Dermis microvascular lymphatic vessel endothelial cell (primary cell): Measurements from ENCODE around the gene GMPR2. TPM values are rescaled to one million over a fixed set of nuclear protein-coding genes. Genes with fewer than 3 reads are reported as not detected.

Source experiments
- DNase-seq, 2 donors: peaks; one replicate each; pipeline versions ENCODE4 v3.0.0 to v3.0.0-alpha.2; 2010; ENCODE audit warnings: low read depth in 2 of 2
- total RNA-seq: library from RNA; depleted of rRNA; stranded (reverse); fragments of >200 nt; gene quantifications from 2 replicates; pipeline ENCODE4 v1.2.1, GENCODE V29; 2014

GMPR2 gene
- total RNA-seq, 1 donor from 2014 or later, result 81.9 TPM

- DNase-seq, result peak in 1 of 2 donors; percentile 14
Measured at GRCh38 chr14:24251880-24252288, 19.2 kb downstream of the GMPR2 start.

DNA sequence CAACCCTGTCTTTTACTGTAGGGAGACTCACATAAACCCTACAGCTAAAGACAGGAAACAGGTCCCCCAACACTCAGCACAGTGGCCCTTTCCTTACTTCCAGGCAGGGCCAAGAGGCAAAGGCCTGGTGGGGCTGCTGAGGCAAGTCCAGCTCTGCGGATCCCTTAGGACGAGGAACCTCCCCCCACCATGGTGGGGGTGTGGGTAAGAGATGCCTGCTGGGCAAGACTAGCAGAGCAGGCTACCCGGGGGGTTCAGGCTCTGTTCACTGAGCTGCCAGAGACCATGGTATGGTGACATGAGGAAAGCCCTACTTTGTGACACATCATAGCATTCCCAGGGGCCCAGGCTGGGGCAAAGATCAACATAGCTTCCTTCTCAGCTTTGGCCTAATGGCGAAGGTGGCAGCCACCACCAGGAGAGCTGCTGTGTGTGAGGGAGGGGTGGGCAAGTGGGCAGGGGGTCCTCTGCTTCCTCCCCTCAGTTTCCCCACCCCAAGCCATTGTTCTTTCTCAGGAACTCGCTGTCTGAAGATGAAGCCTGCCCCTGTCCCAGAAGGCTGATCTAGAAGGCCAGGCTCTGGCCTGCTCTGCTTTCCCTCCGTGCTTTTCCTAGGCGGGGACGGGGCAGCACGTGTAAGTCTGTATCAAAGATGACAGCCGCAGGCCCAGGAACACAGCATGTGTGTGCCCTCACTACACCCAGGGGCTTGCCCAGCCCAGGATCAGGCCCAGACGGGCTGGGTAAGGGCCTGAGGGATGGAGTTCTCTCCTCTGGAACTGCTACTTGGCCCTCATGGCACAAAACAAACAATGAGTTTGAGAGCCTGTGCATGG is 19.8 kb downstream of the GMPR2 start:
- DNase-seq, result no peak

DNA sequence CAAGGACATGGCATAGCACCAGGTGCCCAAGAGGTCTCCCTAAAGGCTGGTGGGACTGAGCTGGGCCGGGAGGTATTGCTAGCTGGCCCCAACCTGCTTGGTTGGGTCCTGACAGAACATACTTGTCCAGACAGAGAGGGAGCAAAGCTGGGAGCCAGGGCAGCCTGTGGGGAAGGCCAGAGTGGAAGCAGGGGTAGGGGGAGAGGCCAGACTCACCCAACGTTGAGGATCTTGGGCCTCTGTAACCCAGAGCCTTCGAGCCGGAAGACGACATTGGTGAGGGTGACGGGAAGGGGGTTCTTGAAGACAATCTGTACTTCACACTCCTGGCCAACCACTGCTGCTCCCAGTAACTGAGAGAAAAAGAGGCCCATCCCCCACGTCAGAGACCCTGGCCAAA is 21.2 kb downstream of the GMPR2 start:
- no peak for DNase-seq

DNA sequence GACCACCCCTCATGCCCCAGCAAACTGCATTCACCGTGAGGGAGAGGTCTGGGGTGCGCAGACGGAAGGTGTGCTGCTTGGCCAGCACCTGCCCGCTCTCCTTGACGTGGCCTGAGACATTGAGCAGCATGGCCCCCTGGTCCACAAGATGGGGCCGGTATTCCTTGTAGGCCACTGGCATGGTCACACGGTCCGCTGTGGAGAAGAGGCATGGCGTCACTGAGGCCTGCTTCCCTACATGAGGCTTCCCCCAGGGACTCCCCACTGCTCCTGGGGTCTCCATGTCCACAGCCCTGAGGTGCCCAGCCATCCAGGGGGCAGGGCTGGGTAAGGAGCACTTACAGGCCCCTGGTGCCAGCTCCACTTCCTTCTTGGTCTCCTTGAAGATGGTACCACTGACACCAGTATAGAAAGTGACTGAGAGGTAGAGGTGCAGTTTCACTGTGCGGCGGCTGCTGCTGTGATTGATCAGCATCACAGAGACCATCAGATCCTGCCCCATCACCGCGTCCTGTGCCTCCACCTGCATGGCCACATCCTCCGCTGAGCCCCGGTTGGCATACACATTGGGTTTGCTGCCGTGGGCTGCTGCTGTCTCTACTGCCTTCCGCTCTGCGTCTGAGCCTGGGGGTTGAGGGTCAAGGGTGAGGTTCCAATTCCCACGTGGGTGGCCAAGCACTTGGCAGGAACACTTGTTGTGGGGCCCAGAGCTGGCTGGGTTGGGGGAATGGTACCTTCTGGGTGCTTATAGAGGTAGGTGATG is 22.1 kb downstream of the GMPR2 start:
- no peak for DNase-seq

- DNase-seq, result no peak
Measured at GRCh38 chr14:24255438-24255837, 22.7 kb downstream of the GMPR2 start.

- DNase-seq, result no peak
Measured at GRCh38 chr14:24255931-24256711, 23.4 kb downstream of the GMPR2 start.

DNA sequence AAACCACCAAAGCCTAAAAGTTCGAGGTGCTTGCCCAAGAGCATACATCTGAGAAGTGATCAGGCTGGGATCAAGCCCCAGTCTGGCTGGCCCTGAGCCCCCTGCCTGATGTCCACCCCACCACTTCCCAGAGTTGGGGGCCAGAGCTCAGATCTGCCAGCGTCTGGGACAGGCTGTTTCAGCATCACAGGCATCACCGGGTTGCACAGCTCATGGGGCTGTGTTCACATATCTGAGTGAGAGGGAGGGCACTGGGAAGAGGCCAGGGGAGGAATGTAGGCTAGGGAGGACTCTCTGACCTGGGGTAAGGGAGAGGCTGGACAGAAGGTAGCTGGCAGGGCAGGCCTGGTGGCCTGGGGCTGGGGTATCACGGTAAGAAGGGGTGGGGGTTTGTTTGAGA is 24.2 kb downstream of the GMPR2 start:
- DNase-seq, result no peak

DNA sequence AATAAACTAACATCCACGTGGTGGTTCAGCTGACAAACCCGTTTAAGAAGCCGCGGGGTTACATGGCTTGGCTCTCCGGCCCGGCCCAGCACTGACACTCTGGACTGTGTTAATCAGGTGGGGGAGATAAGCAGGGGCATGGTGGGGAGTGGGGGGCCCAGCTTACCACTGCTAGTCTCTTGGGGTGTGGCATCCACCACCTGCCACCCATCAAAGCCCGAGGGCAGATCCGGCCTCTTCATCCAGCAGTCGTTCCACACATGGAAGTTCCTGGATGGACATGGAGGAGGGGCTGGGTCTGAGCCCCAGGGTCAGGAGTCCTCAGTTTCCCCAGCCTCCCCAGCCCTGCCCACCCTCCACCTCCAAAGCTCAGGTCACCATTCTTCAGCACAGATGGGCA is 25.4 kb downstream of the GMPR2 start:
- no peak for DNase-seq

GRCh38 chr14:24258548-24259265 is 26.0 kb downstream of the GMPR2 start:
- no peak for DNase-seq

- DNase-seq, result no peak
Measured at GRCh38 chr14:24259282-24260025, 26.7 kb downstream of the GMPR2 start.

DNA sequence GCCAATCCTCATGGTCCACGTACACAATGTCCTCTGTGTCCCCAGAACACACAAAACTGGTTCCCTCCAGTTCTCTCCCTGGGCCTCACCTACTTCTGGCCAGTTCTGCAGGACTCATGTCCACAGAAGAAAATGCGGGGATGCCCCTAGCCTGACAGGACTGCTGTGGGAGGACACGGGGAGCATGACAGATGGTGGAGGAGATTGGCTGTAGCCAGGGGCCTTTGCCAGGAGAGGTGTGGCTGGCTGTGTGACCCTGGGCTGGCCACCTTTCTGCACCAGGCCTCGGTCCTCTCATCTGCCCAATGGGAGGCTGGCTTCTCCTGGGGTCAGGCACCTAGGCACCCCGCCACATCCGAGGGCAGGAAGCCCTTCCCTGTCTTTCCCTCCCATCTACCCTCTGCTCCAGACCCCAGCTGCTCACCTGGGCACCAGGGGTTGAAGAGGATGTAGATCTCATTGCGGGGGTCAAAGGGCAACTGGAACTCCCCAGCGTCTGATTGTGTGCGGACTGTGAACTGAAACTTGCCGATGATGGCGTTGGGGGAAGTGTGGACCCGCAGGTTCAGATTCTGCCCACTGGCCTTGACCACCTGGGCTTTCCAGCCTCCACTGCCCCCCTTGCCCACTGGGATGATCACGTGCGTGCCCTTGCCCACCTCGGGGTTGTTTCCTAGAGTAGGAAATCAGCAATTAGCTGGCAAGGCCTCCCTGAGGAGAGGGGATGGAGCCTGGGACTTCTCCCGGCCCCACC is 27.5 kb downstream of the GMPR2 start:
- DNase-seq, result no peak

DNA sequence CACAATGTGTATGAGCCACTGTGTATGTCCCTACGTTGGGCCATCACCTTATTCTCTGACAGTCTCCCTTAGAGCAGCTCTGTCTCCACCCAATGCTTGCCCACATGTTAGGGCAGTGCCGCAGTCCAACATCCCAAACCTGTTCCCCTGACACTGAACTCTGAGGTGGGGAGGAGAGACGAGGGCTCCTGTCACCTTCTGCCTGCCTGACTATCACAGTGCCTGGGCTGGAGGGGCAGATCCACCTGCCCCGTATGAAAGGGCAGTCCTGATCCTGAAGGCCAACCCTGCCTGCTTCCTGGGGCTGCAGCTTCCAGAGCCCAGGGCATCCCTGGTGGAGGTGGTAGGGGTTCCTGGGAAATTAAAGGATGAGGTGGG is 28.0 kb downstream of the GMPR2 start:
- DNase-seq, result no peak

DNA sequence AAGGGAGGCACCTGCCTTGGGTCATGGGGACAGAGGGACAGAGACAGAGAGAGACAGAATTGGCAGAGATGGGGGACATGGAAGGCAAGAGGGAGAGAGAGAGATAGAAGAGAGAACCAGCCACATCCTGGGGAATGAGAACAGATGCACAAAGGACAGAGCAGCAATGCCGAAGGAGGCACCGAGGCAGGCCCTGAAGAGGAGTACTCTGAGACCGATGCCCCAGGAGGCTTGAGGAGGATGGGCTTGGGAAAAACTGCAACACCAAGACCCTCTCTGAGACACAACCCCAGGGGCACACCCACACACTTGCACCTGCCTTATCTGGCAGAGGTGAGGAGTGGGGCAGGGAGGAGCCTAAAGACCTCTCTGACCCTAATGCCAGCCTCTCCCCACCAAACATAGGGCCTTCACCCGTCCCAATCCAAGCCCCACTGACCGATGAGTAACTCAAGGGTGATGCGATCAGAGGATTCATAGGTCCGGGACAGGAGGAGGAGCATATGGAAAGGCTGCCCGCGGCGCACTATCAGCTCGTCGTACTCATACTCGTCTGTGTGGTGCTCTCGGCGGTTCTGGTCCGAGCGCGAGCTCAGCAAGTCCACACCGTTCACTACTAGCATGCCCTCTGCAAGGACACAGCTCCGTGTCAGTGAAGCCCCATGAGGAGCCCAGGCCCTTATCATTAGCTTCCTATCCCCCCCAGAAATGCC is 28.7 kb downstream of the GMPR2 start:
- no peak for DNase-seq

GRCh38 chr14:24261969-24262327 is 29.2 kb downstream of the GMPR2 start:
- no peak for DNase-seq

DNA sequence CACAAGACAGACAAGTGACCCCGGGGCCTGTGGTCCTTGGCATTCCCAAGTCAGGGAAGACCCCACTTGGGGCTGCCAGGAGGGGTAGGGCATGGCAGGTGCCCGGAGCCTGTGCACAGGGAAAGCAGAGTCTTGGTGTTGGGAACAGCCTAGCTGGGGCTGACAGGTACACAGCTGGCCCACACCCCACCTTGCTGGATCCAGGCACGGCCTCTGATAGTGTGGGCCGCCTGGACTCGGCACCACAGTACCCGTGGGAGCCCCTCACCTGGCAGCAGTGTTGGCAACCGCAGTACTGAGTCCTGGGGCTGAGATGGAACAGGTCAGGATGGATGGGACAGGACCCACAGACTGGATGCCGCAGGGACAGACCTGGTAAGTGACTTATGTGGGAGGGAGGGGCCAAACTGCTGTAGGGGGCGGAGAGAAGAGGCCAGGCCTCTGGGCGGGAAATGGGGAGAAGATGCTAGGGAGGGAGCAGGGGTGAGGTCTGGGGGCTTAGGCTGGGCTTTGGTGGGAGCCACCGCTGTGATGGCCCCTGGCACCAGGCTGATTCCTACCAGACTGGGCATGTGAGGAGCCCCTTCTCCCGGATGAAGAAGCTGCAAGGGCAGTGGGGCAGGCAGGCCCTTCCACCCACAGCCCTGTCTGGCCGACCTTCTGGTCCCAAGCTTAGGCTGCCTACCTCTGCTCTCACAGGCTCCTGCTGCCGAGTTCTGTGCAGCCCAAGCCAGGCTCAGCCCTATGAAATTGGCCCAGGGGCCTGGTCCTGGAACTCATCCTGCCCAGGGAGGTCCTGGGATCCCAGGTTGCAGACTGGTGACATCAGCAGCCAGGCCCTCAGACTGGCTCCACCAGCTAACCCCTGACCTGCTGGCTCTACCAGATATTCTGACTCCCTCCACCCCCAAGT is 30.3 kb downstream of the GMPR2 start, which contains the start of gene TGM1:
TGM1 (minus strand) TSS at position 357 of the 913 bp plus-strand sequence. CDS start 825 bp downstream, outside the sequence.
- no peak for DNase-seq

DNA sequence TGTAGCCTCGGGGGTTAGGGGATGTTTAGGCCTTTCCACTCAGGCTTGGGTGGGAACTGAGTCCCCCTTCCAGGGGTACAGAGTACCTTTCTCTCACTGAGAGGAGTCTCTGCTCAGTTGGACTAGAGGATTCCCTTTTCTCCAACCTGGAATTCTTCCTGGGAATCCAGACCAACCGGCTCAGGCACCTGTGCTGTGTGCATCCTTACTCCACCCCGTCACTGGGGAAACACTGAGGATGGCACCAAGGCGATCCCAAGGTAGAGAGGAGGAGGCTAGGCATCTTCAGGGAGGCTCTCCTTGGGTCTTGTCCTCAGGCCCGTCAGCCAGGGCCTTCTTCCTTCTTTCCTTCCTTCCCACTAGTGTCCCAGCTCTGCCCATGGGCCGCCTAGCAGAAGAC is 31.1 kb downstream of the GMPR2 start:
- DNase-seq, result no peak

- no peak for DNase-seq
Measured at GRCh38 chr14:24264298-24264697, 31.6 kb downstream of the GMPR2 start.
